H1 (cell line): ENCODE results near the gene CEP72. TPM values are rescaled to one million over a fixed set of nuclear protein-coding genes. Genes with fewer than 3 reads are reported as not detected.

Source experiments
- CTCF ChIA-PET: fragments of 300-600 bp; sonication (Branson Sonifier 250); formaldehyde crosslinking; loops from one replicate; lab custom pipeline; 2021; ENCODE audit not compliant: partially characterized antibody; lab: Charles Lee
- POLR2A ChIA-PET: fragments of 300-600 bp; sonication (Branson Sonifier 250); formaldehyde crosslinking; loops from one replicate; lab custom pipeline; 2021; ENCODE audit warnings: inconsistent platforms; ENCODE audit not compliant: partially characterized antibody; lab: Charles Lee
- DNase-seq, 2 experiments: peaks; one replicate each; pipeline versions ENCODE4 v3.0.0 to v3.0.0-alpha.2; 2010 to 2022; ENCODE audit warnings: low spot score in 2 of 2, low read depth in 1 of 2, mixed read lengths in 1 of 2
- FAIRE-seq: peaks from 2 replicates; lab custom pipeline; 2011; peaks lifted over from hg19 to GRCh38; lab: Jason Lieb, UNC
- H2AFZ ChIP-seq: 2 replicates; pipeline ENCODE4 v1.8.1; 2012; ENCODE audit warnings: low read length, inconsistent platforms
- H2AK5ac ChIP-seq: 2 replicates; pipeline ENCODE4 v1.6.1; 2013; ENCODE audit warnings: low read depth, low read length
- H2BK120ac ChIP-seq: replicated peaks from 2 replicates; pipeline ENCODE3; 2013; ENCODE audit warnings: low read depth, low read length, inconsistent platforms
- H2BK12ac ChIP-seq: 2 replicates; pipeline ENCODE4 v1.6.1; 2013; ENCODE audit warnings: low read depth, low read length
- H2BK15ac ChIP-seq: 2 replicates; pipeline ENCODE4 v1.6.1; 2013; ENCODE audit warnings: low read length
- H2BK20ac ChIP-seq: 2 replicates; pipeline ENCODE4 v1.6.1; 2013; ENCODE audit warnings: low read length
- H2BK5ac ChIP-seq: 2 replicates; pipeline ENCODE4 v1.6.1; 2013; ENCODE audit warnings: low read depth, low read length
- H3K14ac ChIP-seq: 2 replicates; pipeline ENCODE4 v1.6.1; 2013; ENCODE audit warnings: inconsistent platforms; ENCODE audit not compliant: insufficient read length
- H3K18ac ChIP-seq: 2 replicates; pipeline ENCODE4 v1.6.1; 2013; ENCODE audit warnings: low read length; ENCODE audit errors: extremely low read depth
- H3K23ac ChIP-seq: 2 replicates; pipeline ENCODE4 v1.6.1; 2013; ENCODE audit warnings: inconsistent platforms; ENCODE audit not compliant: insufficient read length
- H3K23me2 ChIP-seq: 2 replicates; pipeline ENCODE4 v1.6.1; 2013; ENCODE audit warnings: low read depth, low read length
- H3K27ac ChIP-seq: 2 replicates; pipeline ENCODE4 v1.6.1; 2011; ENCODE audit warnings: low read depth, low read length, inconsistent platforms
- H3K27me3 ChIP-seq, 4 experiments: replicated peaks in 1 of 4; 1 replicate in 1 of 4; 2 replicates in 3 of 4; pipeline versions ENCODE4 v1.6.1 to v1.8.1; 2011 to 2013; ENCODE audit warnings: low read length in 3 of 4, mild to moderate bottlenecking in 3 of 4, inconsistent platforms in 2 of 4, mixed read lengths in 2 of 4, moderate library complexity in 1 of 4; ENCODE audit not compliant: control insufficient read depth in 3 of 4, insufficient read depth in 3 of 4; ENCODE audit errors: extremely low read depth in 1 of 4
- H3K36me3 ChIP-seq, 4 experiments: 2 replicates each; pipeline versions ENCODE4 v1.6.1 to v1.8.1; 2011 to 2013; ENCODE audit warnings: mild to moderate bottlenecking in 4 of 4, low read length in 3 of 4, moderate library complexity in 2 of 4, control low read depth in 1 of 4, inconsistent platforms in 1 of 4; ENCODE audit not compliant: insufficient read depth in 4 of 4, control insufficient read depth in 2 of 4
- H3K4ac ChIP-seq: replicated peaks from 2 replicates; pipeline ENCODE3; 2013; ENCODE audit warnings: low read length, low read depth, mixed read lengths, inconsistent platforms; ENCODE audit not compliant: insufficient read length
- H3K4me1 ChIP-seq, 4 experiments: replicated peaks in 1 of 4; 1 replicate in 1 of 4; 2 replicates in 3 of 4; pipeline versions ENCODE4 v1.6.1 to v1.8.1; 2011 to 2013; ENCODE audit warnings: low read length in 3 of 4, inconsistent platforms in 2 of 4, mixed read lengths in 1 of 4; ENCODE audit not compliant: insufficient read depth in 4 of 4, control insufficient read depth in 3 of 4
- H3K4me2 ChIP-seq, 2 experiments: 2 replicates each; pipeline versions ENCODE4 v1.6.1 to v1.8.1; 2011 to 2013; ENCODE audit warnings: low read depth in 2 of 2, low read length in 2 of 2, control low read depth in 1 of 2, inconsistent platforms in 1 of 2, mild to moderate bottlenecking in 1 of 2; ENCODE audit not compliant: insufficient read depth in 1 of 2
- H3K4me3 ChIP-seq, 4 experiments: fragments of 200-600, 300-600 bp in 1 of 4; sonication (generic), shearing (Covaris generic), sonication (Bioruptor Twin) in 1 of 4; 2 replicates each; pipeline versions ENCODE4 v1.5.1 to v1.8.1; 2011 to 2016; ENCODE audit warnings: low read length in 4 of 4, low read depth in 3 of 4, control low read depth in 2 of 4, inconsistent platforms in 2 of 4, mild to moderate bottlenecking in 2 of 4, mixed read lengths in 1 of 4, moderate library complexity in 1 of 4; ENCODE audit not compliant: insufficient read depth in 2 of 4; ENCODE audit errors: extremely low read depth in 1 of 4
- H3K56ac ChIP-seq: replicated peaks from 2 replicates; pipeline ENCODE3; 2013; ENCODE audit warnings: low read depth, mild to moderate bottlenecking, mixed read lengths, low read length, inconsistent platforms; ENCODE audit not compliant: insufficient read length
- H3K79me1 ChIP-seq: 2 replicates; pipeline ENCODE4 v1.6.1; 2013; ENCODE audit warnings: low read depth, low read length, control low read depth
- H3K79me2 ChIP-seq, 2 experiments: 2 replicates each; pipeline versions ENCODE4 v1.6.1 to v1.8.1; 2012 to 2013; ENCODE audit warnings: low read length in 2 of 2, mild to moderate bottlenecking in 2 of 2, inconsistent platforms in 1 of 2; ENCODE audit not compliant: insufficient read depth in 2 of 2, control insufficient read depth in 1 of 2
- H3K9ac ChIP-seq, 4 experiments: replicated peaks in 1 of 4; 1 replicate in 1 of 4; 2 replicates in 3 of 4; pipeline versions ENCODE4 v1.6.1 to v1.8.1; 2011 to 2013; ENCODE audit warnings: low read depth in 3 of 4, low read length in 3 of 4, control low read depth in 2 of 4, mild to moderate bottlenecking in 2 of 4, moderate library complexity in 2 of 4, inconsistent platforms in 1 of 4; ENCODE audit errors: extremely low read depth in 1 of 4
- H3K9me3 ChIP-seq, 2 experiments: 2 replicates each; pipeline versions ENCODE4 v1.6.1 to v1.8.1; 2012 to 2013; ENCODE audit warnings: mild to moderate bottlenecking in 2 of 2, moderate library complexity in 2 of 2, control low read depth in 1 of 2, inconsistent platforms in 1 of 2, low read depth in 1 of 2, low read length in 1 of 2, mixed read lengths in 1 of 2; ENCODE audit not compliant: insufficient read depth in 2 of 2
- H4K20me1 ChIP-seq, 2 experiments: replicated peaks in 1 of 2; 2 replicates each; pipeline versions ENCODE3 to v1.8.1; 2011 to 2013; ENCODE audit warnings: inconsistent platforms in 2 of 2, low read length in 2 of 2, mild to moderate bottlenecking in 1 of 2; ENCODE audit not compliant: insufficient read depth in 2 of 2, control insufficient read depth in 1 of 2
- H4K5ac ChIP-seq: 2 replicates; pipeline ENCODE4 v1.6.1; 2013; ENCODE audit warnings: low read length, low read depth, mixed read lengths, inconsistent platforms; ENCODE audit not compliant: insufficient read length
- H4K8ac ChIP-seq: 2 replicates; pipeline ENCODE4 v1.8.0; 2013; ENCODE audit warnings: mild to moderate bottlenecking, moderate library complexity, low read length, inconsistent platforms; ENCODE audit not compliant: insufficient read depth; ENCODE audit errors: extremely low read depth
- H4K91ac ChIP-seq: replicated peaks from 2 replicates; pipeline ENCODE3; 2013; ENCODE audit warnings: low read length, mixed read lengths, inconsistent platforms; ENCODE audit not compliant: insufficient read length
- EGR1 ChIP-seq: IDR thresholded peaks from 2 replicates; pipeline ENCODE4 v1.6.1; 2011; ENCODE audit warnings: low read depth, low read length, borderline replicate concordance
- MAFK ChIP-seq: IDR thresholded peaks from 2 replicates; pipeline ENCODE4 v1.6.1; 2012; ENCODE audit warnings: low read depth, mild to moderate bottlenecking, improper control_type of control experiment, low read length
- NANOG ChIP-seq: IDR thresholded peaks from 2 replicates; pipeline ENCODE4 v1.6.1; 2011; ENCODE audit warnings: low read length, low read depth, mild to moderate bottlenecking, inconsistent platforms; ENCODE audit not compliant: insufficient read depth, poor library complexity, severe bottlenecking
- RAD21 ChIP-seq, 2 experiments: IDR thresholded peaks in 1 of 2; conservative IDR thresholded peaks in 1 of 2; 2 replicates each; pipeline ENCODE4 v1.6.1; 2011; ENCODE audit warnings: low read depth in 2 of 2, low read length in 2 of 2, improper control_type of control experiment in 1 of 2, inconsistent platforms in 1 of 2, mild to moderate bottlenecking in 1 of 2, moderate library complexity in 1 of 2
- RFX5 ChIP-seq: IDR thresholded peaks from 2 replicates; pipeline ENCODE4 v1.6.1; 2011; ENCODE audit warnings: low read depth, low read length, improper control_type of control experiment, borderline replicate concordance
- SRF ChIP-seq: IDR thresholded peaks from 2 replicates; pipeline ENCODE4 v1.6.1; 2011; ENCODE audit warnings: mild to moderate bottlenecking, low read depth, low read length, moderate library complexity
- SUZ12 ChIP-seq: fragments of 200-600 bp; sonication (generic); IDR thresholded peaks from 2 replicates; pipeline ENCODE4 v1.6.1; 2012; ENCODE audit warnings: mild to moderate bottlenecking, inconsistent platforms, low read length, moderate library complexity, mixed read lengths
- WGBS, 2 experiments: shearing (Covaris generic) in 1 of 2; methylation state at CpG; one replicate each; pipeline versions ENCODE4 v1.1.6 to v1.1.7; 2013 to 2015; ENCODE audit warnings: low lambda C conversion rate in 2 of 2, mixed read lengths in 2 of 2, inconsistent platforms in 1 of 2, low coverage in 1 of 2, missing lambda C conversion rate in 1 of 2; ENCODE audit not compliant: insufficient replicate concordance in 2 of 2, insufficient coverage in 1 of 2, insufficient read length in 1 of 2; ENCODE audit errors: extremely low coverage in 1 of 2, missing lambda C conversion rate in 1 of 2; 5-methylcytosine and 5-hydroxymethylcytosine counted together
- polyA plus RNA-seq, 7 experiments: library from polyadenylated mRNA; depleted of rRNA in 3 of 7; stranded (reverse) in 5 of 7; unstranded in 2 of 7; fragments of >200 nt in 5 of 7; fragments of 200-250 nt in 2 of 7; gene quantifications; 1 replicate in 5 of 7; 2 replicates in 1 of 7; 4 replicates in 1 of 7; pipeline versions ENCODE4 v1.2.1 to v1.2.3, GENCODE V29; 2011 to 2013; ENCODE audit warnings: missing spikeins in 2 of 7, mixed read lengths in 2 of 7
- total RNA-seq: library from RNA; stranded (reverse); fragmentation: NEBNext Ultra II Directional; extraction: Animal tissue kit (Norgen Biotek cat#: 25700); gene quantifications from 2 replicates; pipeline ENCODE4 v1.2.1, GENCODE V29; 2021

Gene CEP72
- total and polyA plus RNA-seq, 2 of the 8 experiments (the other 6 are each of a cell fraction or from before 2014, with no cell fraction given): 13.1 to 19.6 TPM

- Histone ChIP-seq H2BK20ac (no peak overlapping the region), H2BK120ac (no peak overlapping the region), H3K56ac (no peak overlapping the region), H3K14ac (no peak overlapping the region), H3K27ac (no peak overlapping the region), H2AK5ac (no peak overlapping the region), H3K23me2 (peaks cover 14% of the 10 kb centered on the region; the same call in 1 of the 2 replicates), H3K79me2 (no peaks in the 10 kb centered on the region), H3K4me2 (no peak overlapping the region), H3K36me3 (no peaks in the 10 kb centered on the region), H3K27me3 (no peaks in the 10 kb centered on the region), H2AFZ (no peak overlapping the region), H3K23ac (no peak overlapping the region), H3K4me1 (peaks cover 0 to 5% (median 0%) of the 10 kb centered on the region in 4 experiments; a peak in 1 of 7 replicates), H3K18ac (no peak overlapping the region), H4K5ac (no peak overlapping the region), H4K20me1 (peaks cover 0 to 1% of the 10 kb centered on the region in 2 experiments), H3K79me1 (no peaks in the 10 kb centered on the region), H2BK15ac (no peak overlapping the region), H3K9ac (no peak overlapping the region), H4K91ac (no peak overlapping the region), H3K4me3 (no peak overlapping the region), H3K4ac (no peak overlapping the region), H2BK12ac (no peak overlapping the region), H3K9me3 (peaks cover 4% of the 10 kb centered on the region in 2 experiments; a peak in 3 of 4 replicates), H4K8ac (no peak overlapping the region), H2BK5ac (no peak overlapping the region)
- ChIA-PET CTCF (interaction anchor here (0.8 to 1.5 kb wide), 4 partner anchors 12 to 165 kb away, joined by 3 to 5 read pairs (median 4); no protein-coding TSS in a partner anchor), POLR2A (no interaction called here)
- FAIRE-seq (no peak), DNase-seq (no peak)
- 87% methylated on average over 11 of the region's 11 CpGs; no CpG with 5 or more reads in 1 of the 2 experiments for WGBS, 2 experiments
- TF ChIP-seq SUZ12: no peak
- TF ChIP-seq NANOG: no peak
- no peak for TF ChIP-seq RAD21 (IDR thresholded peaks at IDR 0.05 in 1 of 2, conservative IDR thresholded peaks at IDR 0.05 in 1 of 2; ENCODE audit: low read depth in 2 of 2, low read length in 2 of 2)
- TF ChIP-seq RFX5: no peak
- no peak for TF ChIP-seq EGR1
- TF ChIP-seq MAFK: no peak
- TF ChIP-seq SRF: no peak
Measured at GRCh38 chr5:580436-580835, 31.7 kb upstream of the CEP72 start.
